HG03175 (cell line): ENCODE data around the gene LAMB2.

Experiments used
- ATAC-seq: cut with Tn5 transposase; IDR thresholded peaks from one replicate; pipeline ENCODE4 v1.9.1; 2021; ENCODE audit warnings: mild to moderate bottlenecking, moderate library complexity; ENCODE audit not compliant: unreplicated experiment

LAMB2 gene

GRCh38 chr3:49122022-49122421 lies 10.8 kb downstream of the LAMB2 start:
- no peak for ATAC-seq

GRCh38 chr3:49121132-49121736 lies 11.6 kb downstream of the LAMB2 start:
- peak; percentile 6 for ATAC-seq

GRCh38 chr3:49120438-49121131 lies 12.3 kb downstream of the LAMB2 start, which contains the start of gene USP19:
TSS of gene USP19 (minus strand) at chr3:49120823. CDS start at chr3:49119145, 1,678 bp downstream.
- peak; percentile 89 for ATAC-seq

- ATAC-seq: peak; percentile 19
These were observed 12.8 kb downstream of the LAMB2 start for GRCh38 chr3:49120096-49120437.

GRCh38 chr3:49119439-49119838 lies 13.4 kb downstream of the LAMB2 start:
- no peak for ATAC-seq

- ATAC-seq: no peak
These were observed 13.8 kb downstream of the LAMB2 start for GRCh38 chr3:49119036-49119435.

- no peak for ATAC-seq
These were observed 20.6 kb downstream of the LAMB2 start for GRCh38 chr3:49112262-49112661.

GRCh38 chr3:49111347-49111746 lies 21.5 kb downstream of the LAMB2 start:
- no peak for ATAC-seq

GRCh38 chr3:49110780-49111179 lies 22.1 kb downstream of the LAMB2 start:
- ATAC-seq: no peak

GRCh38 chr3:49108346-49108745 lies 24.5 kb downstream of the LAMB2 start:
- ATAC-seq: no peak

GRCh38 chr3:49104427-49105291 lies 28.2 kb downstream of the LAMB2 start, which contains the start of gene QARS1:
TSS of gene QARS1 (minus strand) at chr3:49104757. CDS start at chr3:49104733, 24 bp downstream.
- ATAC-seq: peak; percentile 97

GRCh38 chr3:49104052-49104426 lies 28.8 kb downstream of the LAMB2 start:
- no peak for ATAC-seq

- ATAC-seq: no peak
These were observed 32.7 kb downstream of the LAMB2 start for GRCh38 chr3:49100046-49100615.

GRCh38 chr3:49098910-49099630 lies 33.8 kb downstream of the LAMB2 start:
- ATAC-seq: no peak

GRCh38 chr3:49098429-49098828 lies 34.4 kb downstream of the LAMB2 start:
- no peak for ATAC-seq

- peak; percentile 76 for ATAC-seq
These were observed 38.7 kb downstream of the LAMB2 start, which contains the start of gene QRICH1 for GRCh38 chr3:49093853-49094767. TSS of gene QRICH1 (minus strand) at chr3:49094071. CDS start at chr3:49077017, 17,054 bp downstream.

GRCh38 chr3:49092938-49093852 lies 39.7 kb downstream of the LAMB2 start:
- ATAC-seq: peak; percentile 35

GRCh38 chr3:49081429-49081828 lies 51.4 kb downstream of the LAMB2 start:
- no peak for ATAC-seq
